ENCODE measurements around the gene KCTD12. TPM values are rescaled to one million over a fixed set of nuclear protein-coding genes. Genes with fewer than 3 reads are reported as not detected.

KCTD12 gene
- total and polyA plus RNA-seq, 2 experiments from 2014 or later = 9.1 to 70.5 TPM

GRCh38 chr13:76885203-76886004, 801 bp downstream of the KCTD12 start:
- H3K4me2 ChIP-seq = peak overlapping the region; percentile 96
- peak overlapping the region; percentile 77 for H2AFZ ChIP-seq
- DNase-seq (ENCODE audit: low spot score) = peak; percentile 78
- H3K79me2 ChIP-seq = peaks cover 45% of the 10 kb centered on the region
- peak; percentile 56 for TF ChIP-seq CTCF (IDR thresholded peaks at IDR 0.05; ENCODE audit: poor library complexity)
- TF ChIP-seq EZH2phosphoT487 (IDR thresholded peaks at IDR 0.05; ENCODE audit: low read depth, severe bottlenecking, unreplicated experiment) = no peak
- H3K4me3 ChIP-seq = peak overlapping the region; percentile 95
- peaks cover 21% of the 10 kb centered on the region for H3K4me1 ChIP-seq (ENCODE audit: insufficient read depth)
- H3K27ac ChIP-seq = peak overlapping the region; percentile 97
- H3K9me3 ChIP-seq (ENCODE audit: low read depth) = no peaks in the 10 kb centered on the region
- no peaks in the 10 kb centered on the region for H3K36me3 ChIP-seq (replicated peaks; ENCODE audit: insufficient read depth, low read depth)
- H3K27me3 ChIP-seq = no peaks in the 10 kb centered on the region
- WGBS (ENCODE audit: low lambda C conversion rate, missing lambda C conversion rate) = 1% methylated on average over 89 of the region's 94 CpGs
- H4K20me1 ChIP-seq (ENCODE audit: insufficient read depth, poor library complexity, severe bottlenecking) = peaks cover 12% of the 10 kb centered on the region
- no peaks in the 10 kb centered on the region for H3K9me2 ChIP-seq (replicated peaks; ENCODE audit: insufficient read depth)

GRCh38 chr13:76884907-76885202, 1.4 kb downstream of the KCTD12 start:
- H3K27ac ChIP-seq = peak overlapping the region; percentile 97
- H3K4me3 ChIP-seq = peak overlapping the region; percentile 95
- H2AFZ ChIP-seq = peak overlapping the region; percentile 77
- peaks cover 45% of the 10 kb centered on the region for H3K79me2 ChIP-seq
- H3K9me3 ChIP-seq (ENCODE audit: low read depth) = no peaks in the 10 kb centered on the region
- WGBS (ENCODE audit: low lambda C conversion rate, missing lambda C conversion rate) = 12% methylated on average over 9 of the region's 9 CpGs
- DNase-seq (ENCODE audit: low spot score) = peak; percentile 8
- H3K4me2 ChIP-seq = peak overlapping the region; percentile 96
- no peaks in the 10 kb centered on the region for H3K36me3 ChIP-seq (replicated peaks; ENCODE audit: insufficient read depth, low read depth)
- no peaks in the 10 kb centered on the region for H3K9me2 ChIP-seq (replicated peaks; ENCODE audit: insufficient read depth)
- TF ChIP-seq CTCF (IDR thresholded peaks at IDR 0.05; ENCODE audit: poor library complexity) (no peak), EZH2 (IDR thresholded peaks at IDR 0.05; ENCODE audit: borderline replicate concordance) (no peak), EZH2phosphoT487 (IDR thresholded peaks at IDR 0.05; ENCODE audit: low read depth, severe bottlenecking, unreplicated experiment) (no peak)
- H3K4me1 ChIP-seq (ENCODE audit: insufficient read depth) = peaks cover 21% of the 10 kb centered on the region
- H4K20me1 ChIP-seq (ENCODE audit: insufficient read depth, poor library complexity, severe bottlenecking) = peaks cover 12% of the 10 kb centered on the region
- H3K27me3 ChIP-seq = no peaks in the 10 kb centered on the region

GRCh38 chr13:76884186-76884906, 1.9 kb downstream of the KCTD12 start:
- Histone ChIP-seq H3K4me1 (ENCODE audit: insufficient read depth) (peaks cover 21% of the 10 kb centered on the region), H3K4me3 (peak overlapping the region; percentile 95), H3K9me3 (ENCODE audit: low read depth) (no peaks in the 10 kb centered on the region), H3K4me2 (peak overlapping the region; percentile 96), H3K36me3 (replicated peaks; ENCODE audit: insufficient read depth, low read depth) (no peaks in the 10 kb centered on the region), H3K27ac (peak overlapping the region; percentile 97), H2AFZ (peak overlapping the region; percentile 77), H4K20me1 (ENCODE audit: insufficient read depth, poor library complexity, severe bottlenecking) (peaks cover 12% of the 10 kb centered on the region), H3K9me2 (replicated peaks; ENCODE audit: insufficient read depth) (no peaks in the 10 kb centered on the region), H3K79me2 (peaks cover 45% of the 10 kb centered on the region), H3K27me3 (no peaks in the 10 kb centered on the region)
- DNase-seq (ENCODE audit: low spot score) = peak; percentile 71
- WGBS (ENCODE audit: low lambda C conversion rate, missing lambda C conversion rate) = 13% methylated on average over 15 of the region's 15 CpGs
- TF ChIP-seq CTCF (IDR thresholded peaks at IDR 0.05; ENCODE audit: poor library complexity) = peak; percentile 53
- no peak for TF ChIP-seq EZH2 (IDR thresholded peaks at IDR 0.05; ENCODE audit: borderline replicate concordance)
- TF ChIP-seq EZH2phosphoT487 (IDR thresholded peaks at IDR 0.05; ENCODE audit: low read depth, severe bottlenecking, unreplicated experiment) = no peak

Measured in hepatocyte (in vitro differentiated cells).